GM18858 (cell line): ENCODE measurements around the gene PRKCA.
"Not testable (repeated sequence)": the region's sequence is repeated elsewhere in the genome, so short reads cannot be mapped to it uniquely, and the experiment has no call there.

ENCODE experiments used
- ATAC-seq: cut with Tn5 transposase; IDR thresholded peaks from one replicate; pipeline ENCODE4 v1.9.1; 2021; ENCODE audit not compliant: unreplicated experiment

The PRKCA gene

DNA sequence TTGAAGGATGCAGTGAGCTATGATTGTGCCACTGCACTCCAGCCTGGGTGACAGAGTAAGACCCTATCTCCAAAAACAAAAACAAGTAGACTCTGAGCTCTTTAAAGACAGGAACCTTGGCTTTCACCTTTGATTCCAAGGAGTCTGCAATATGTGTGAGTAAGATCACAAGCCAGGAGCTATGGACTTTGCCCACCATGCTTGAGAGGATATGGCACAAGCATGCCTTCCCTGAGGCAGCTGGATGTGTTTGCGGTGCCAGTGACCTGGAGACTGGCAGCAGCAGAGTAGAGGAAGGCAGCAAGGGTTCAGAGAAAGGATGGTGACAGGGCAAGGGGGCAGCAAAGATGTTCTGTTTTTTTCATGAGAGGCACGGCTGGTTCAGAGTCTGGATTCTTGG, 14.5 kb upstream of the PRKCA start:
- no peak for ATAC-seq

DNA sequence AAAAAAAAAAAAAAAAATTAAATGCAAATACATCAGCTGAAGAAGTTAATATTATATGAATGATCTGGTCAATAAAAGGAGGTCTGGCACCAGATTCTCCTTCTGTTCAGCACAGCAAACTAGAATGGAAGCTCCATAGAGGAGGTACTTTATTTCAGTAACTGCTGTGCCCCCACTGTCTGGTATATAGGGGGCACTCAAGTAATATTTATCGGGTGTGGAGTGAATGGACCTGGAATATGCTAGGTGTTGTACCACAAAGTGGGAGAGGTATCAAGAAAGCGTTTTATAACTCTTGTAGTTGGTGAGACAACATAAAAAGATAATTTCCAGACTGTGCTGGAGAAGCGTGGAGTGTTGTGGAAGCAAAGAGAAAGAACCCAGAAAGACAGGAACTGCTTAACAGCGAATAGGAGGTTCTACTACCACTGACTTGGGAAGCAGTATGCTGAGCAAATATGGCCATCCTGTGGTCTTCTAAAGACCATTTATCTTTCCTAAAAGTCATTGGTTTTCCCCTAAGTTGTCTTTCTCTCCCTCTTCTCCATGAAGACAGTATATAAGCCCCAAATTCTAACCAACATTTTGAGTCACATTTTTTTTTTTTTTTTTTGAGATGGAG, 12.2 kb upstream of the PRKCA start:
- no peak for ATAC-seq

DNA sequence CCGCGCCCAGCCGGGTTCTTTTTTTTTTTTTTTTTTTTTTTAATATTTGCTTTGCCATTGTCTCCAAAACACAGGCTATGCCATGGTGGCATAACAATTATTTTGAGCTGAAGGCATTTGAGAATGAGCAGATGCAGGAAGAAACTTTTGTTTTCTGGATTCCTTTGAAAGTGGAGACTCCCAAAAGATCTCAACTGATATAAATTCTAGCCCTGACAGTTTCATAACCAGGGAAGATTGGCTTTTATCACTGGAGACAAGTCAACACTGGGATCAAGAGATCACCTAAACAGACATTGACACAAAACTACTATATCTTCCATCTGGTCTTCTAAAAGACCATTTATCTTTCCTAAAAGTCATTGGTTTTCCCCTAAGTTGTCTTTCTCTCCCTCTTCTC, 10.1 kb upstream of the PRKCA start:
- ATAC-seq: no peak

DNA sequence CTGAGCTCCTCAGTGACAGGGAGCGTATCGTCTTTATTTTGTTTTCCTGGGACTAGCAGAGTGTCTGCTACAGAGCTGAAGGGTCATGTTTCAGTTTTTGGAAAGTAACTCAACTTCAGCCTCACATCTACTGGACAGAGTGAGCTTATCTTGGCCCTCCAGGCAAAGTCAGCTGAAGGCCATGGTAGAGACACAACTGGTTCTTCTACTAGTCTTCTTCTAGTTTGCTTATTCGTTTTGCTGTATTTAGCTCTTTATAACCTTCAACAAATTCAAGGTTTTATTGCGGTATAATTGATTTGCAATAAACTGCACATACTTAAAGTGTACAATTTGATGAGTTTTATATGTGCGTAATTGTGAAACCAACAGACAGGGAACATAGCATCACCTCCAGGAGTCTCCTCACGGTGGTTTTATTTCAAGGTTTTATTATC, 6.1 kb upstream of the PRKCA start:
- ATAC-seq: no peak

DNA sequence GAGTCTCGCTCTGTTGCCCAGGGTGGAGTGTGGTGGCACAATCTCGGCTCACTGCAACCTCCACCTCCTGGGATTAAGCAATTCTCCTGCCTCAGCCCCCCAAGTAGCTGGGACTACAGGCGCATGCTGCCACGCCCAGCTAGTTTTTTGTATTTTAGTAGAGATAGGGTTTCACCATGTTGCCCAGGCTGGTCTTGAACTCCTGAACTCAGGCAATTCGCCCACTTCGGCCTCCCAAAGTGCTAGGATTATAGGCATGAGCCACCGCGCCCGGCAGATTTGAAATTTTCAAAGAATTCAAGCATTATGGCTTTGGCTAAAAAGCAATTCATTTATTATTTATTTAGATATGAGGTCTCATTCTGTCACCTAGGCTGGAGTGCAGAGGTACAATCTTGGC, 5.0 kb upstream of the PRKCA start:
- not testable (repeated sequence) for ATAC-seq

DNA sequence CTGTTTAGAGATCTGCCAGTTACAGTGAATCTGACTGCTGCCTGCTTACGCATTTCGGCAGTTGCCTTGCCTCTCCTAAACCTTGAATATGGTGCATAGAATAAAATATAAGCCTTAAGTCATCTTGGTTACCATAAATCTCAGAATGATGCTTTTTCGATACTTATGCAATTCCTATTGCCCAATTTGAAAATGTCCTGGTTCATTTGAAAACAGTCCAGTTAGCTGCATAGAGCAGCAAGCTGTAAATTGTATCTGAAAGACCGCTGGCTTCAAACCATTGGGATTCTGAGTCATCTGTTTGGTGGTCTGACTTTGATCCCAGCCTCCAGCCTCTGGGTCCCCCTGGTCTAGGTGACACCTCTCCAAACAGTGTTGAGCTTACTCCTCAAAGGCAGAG, 2.7 kb upstream of the PRKCA start:
- ATAC-seq: no peak

DNA sequence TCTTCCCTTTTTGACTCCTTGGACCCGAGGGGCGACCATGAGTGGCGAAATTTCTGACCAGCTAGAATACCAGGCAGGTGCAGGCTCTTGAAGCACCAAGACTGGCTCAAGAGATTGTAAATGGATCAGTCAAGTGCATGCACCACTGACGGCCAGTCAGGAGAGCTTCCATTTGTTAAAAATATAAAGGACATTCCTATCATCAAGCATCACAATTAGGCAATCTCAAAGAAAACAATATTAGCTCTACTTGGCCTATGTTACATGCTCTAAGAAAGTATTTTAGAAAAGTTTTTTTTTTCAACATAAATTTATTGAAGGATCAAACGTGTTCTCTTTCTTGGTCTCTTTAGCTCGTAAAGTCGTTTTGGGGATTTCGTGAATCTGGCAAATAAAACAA, 1.5 kb upstream of the PRKCA start:
- ATAC-seq: no peak

DNA sequence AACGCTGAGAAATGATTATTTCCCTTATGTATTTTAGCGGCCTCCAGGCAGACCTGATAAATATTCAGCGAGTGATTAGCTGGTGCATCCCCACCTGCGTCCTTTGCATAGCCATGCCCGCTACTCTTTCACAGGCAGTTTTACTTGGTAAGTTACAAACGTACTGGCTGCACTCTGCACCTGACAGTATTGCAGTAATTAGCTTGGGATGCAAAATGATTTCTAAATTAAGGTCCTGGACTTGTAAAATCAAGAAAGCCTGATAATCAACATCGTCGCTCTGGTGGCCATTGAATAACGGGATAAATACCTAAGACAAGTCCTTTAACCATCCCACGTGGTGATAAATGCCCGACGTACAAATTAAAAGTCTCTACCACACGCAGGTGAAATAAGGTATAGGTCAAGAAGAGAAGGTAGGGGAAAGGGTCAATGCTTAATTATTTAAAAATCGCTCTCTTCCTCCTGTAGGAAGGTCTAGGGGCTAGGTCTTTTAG, 998 bp upstream of the PRKCA start:
- ATAC-seq: no peak

DNA sequence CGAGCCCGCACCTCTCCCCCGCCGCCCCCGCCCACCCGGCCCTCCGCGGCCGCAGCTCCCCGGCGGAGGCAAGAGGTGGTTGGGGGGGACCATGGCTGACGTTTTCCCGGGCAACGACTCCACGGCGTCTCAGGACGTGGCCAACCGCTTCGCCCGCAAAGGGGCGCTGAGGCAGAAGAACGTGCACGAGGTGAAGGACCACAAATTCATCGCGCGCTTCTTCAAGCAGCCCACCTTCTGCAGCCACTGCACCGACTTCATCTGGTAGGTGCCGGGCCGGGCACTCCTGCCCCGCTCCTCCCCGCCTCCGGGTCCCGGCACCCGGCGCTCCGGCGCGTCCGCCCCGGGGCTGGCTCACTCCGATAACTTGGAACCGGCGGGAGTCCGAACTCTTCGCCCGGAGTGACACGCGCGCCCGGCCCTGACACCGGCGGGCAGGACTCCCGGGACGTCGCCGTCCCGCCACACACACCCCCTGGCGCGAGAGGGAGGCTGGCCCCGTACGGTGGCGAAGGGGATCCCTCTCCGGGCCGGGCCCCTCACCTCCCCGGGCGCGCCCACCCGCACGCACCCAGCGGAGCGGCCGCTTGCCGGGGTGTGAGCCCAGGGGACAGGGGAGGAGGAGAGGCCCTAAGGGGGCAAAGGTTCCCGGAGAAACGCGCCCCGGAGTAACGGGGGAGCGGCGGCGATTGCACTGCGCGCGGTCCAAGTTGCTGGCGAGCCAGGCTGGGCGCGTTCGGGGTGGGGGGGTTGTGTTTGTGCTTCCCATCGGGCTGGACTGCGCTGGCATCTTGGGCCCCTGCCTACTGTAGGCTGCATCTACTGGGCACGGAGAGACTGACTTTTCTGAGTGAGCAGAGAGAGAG, 581 bp downstream of the PRKCA start:
- ATAC-seq: no peak

DNA sequence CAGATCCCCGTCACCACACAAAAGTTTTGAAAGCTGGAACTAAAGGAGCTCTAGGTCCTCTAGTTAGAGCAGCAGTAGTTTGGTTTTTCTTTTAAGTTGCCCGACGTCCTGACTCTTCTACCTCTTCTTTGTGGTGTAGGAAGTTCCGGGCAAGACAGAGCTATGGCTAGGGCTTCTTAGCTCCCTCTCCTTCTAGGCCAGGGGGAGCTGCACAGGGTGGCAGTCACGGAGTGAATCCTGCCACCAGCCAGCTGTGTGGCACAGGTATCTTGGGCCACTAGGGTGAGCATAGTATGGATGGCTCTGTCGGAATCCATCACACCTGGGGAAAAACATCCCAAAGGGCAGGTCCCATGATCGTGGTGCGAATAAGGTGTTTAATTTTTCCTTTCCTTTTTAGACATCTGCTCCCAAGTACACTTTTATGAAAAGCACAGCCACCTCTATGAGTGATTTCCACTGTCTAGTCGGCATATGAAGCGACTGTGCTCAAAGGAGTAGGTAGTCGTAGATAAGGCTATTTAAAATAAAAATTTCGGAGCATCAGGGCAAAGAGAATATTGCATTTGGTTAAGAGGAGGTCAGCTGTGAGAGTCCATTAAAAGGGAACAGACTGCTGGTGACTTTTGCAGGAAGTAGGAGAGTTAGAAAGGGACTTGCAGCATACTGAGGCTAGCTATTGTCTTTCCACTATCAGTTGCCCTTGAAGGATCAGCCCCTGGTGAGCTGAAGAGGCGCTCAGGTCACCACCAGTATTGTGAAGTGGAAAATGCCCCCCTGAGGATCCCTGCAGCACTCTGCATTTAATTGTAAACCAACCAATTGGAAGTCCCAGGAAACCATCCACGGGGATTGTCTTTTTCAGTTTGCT, 2.1 kb downstream of the PRKCA start:
- ATAC-seq: no peak

DNA sequence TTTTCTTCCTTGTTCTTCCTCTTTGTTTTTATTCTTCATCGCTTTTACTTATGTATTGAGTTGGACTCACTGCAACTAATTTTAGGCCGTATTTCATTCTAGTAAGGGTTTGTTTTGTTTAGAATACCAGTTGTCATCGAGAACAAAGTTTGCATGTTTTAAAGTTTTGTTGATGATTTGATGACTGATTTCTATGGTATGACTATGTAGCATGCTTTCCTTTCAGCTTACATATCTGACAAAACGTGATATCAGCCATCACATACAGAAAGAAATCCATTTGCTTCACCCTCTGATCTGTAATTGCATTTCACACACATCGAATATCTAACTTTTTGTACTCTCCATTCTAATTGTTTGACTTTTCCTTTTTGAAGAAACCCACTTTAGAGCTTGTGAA, 4.0 kb downstream of the PRKCA start:
- no peak for ATAC-seq

DNA sequence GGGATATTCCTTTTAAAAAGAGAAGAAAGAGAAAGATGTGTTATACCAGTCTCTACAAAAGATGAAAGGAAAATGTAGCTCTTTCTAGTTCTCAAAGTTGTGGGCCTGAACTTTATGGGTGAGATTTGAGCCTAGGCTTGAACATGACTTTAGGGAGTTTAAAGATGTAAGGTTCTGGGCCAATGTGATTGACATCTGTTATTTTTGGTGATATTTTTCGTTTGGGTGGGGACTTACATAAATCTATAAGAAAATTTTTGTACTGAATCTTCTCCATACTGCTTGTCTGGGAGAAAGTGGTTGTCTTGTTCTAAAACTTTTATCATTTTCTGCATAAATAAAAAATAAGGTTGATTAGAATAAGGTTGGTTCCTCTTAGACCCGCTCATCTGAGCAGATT, 4.8 kb downstream of the PRKCA start:
- no peak for ATAC-seq

DNA sequence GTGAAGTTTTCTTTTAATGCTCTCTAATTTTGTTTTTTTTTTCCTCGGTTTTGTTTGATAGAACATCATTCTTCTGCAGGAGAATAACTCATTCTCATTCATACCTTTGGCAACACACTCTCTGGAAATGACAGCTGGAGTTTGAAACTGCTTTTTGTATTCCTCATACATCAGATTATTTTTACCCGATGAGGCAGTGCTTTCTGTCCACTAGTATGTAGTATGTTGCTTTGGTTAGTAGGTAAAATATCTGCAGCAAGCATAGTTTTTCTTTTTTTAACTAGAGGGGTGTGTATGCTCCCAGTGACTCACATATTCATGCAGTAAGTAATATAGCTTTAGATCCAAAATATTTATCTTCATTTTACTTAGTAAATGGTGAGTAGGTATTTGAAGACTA, 6.4 kb downstream of the PRKCA start:
- ATAC-seq: no peak

DNA sequence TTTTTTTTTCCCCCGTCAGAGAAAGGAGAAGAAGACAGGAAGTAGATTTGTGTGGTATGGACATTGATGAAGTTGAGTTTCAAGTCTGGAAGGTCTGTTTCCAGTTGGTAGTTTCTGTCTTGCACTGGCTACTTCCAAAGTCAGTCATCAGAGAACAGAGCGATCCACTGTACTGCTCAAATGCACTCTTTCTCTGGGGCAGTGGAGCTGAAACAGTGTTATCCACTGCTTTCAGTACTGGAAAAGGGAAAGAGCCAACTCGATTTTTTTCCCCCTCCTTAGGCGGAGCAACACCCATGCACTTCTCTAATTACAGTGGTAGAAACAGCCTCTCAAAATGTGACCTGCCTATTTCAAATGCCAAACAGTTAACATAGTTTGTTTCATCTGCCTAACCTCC, 7.4 kb downstream of the PRKCA start:
- ATAC-seq: no peak

DNA sequence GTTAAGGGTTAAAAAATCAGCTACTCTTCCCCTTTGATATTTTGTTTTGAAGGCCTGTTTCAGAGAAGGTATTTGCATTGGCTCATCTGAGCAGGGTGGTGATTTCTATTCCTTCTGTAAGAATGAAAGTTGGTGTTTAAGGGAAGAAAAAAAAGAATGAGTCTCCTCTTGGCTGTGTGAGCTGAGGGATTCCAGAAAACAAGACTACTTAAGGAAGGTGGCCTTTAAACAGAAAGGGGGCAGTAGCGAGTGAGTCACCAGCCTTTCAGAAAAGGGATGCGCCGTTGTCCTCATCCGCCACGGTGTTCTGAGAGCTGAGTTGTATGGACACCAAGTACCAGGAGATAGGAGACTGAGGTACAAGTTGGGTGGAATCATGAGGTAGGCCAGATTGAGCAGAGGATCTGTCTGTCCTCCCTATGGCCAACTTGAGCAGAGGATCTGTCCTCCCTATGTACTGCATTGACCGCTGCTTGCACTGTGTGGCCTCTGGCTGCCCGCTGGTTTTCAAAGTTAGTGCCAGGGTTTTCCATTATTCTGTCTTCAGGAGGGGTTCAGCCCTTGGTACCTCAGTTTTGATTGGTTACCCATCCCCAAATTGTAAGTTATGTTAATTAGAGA, 8.2 kb downstream of the PRKCA start:
- no peak for ATAC-seq

DNA sequence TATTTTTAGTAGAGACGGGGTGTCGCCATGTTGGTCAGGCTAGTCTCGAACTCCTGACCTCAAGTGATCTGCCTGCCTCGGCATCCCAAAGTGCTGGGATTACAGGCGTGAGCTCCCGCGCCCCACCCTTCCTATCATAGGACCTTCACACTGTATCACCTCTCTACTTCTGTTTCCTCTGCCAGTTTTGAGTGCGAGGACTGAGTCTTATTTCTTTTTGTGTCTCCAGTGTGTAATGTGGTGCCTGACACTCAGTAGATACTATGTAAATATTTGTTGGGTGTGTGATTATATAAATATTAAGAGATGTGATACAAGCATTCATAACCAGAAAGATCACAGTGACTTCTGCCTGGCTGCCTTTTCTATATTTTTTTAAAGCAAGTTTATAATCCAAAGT, 10.5 kb downstream of the PRKCA start:
- ATAC-seq: no peak

DNA sequence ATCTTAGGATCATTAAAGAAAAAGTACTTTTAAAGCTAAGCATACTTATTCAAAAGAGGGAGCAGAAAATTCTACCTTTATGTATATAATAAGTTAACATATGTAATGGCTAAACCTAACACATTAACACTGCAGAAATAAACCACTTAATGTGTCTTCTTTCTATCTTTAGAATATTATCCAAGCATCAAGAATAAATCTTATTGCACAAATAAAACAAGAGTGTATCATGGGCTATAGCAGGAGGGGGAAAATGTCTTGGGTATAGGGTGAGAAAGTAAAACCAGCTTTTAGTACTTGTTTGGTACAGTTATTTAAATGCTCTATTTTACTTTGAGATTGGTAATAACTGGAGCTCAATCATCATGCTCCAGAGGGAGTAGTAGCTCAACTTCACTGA, 10.9 kb downstream of the PRKCA start:
- no peak for ATAC-seq

DNA sequence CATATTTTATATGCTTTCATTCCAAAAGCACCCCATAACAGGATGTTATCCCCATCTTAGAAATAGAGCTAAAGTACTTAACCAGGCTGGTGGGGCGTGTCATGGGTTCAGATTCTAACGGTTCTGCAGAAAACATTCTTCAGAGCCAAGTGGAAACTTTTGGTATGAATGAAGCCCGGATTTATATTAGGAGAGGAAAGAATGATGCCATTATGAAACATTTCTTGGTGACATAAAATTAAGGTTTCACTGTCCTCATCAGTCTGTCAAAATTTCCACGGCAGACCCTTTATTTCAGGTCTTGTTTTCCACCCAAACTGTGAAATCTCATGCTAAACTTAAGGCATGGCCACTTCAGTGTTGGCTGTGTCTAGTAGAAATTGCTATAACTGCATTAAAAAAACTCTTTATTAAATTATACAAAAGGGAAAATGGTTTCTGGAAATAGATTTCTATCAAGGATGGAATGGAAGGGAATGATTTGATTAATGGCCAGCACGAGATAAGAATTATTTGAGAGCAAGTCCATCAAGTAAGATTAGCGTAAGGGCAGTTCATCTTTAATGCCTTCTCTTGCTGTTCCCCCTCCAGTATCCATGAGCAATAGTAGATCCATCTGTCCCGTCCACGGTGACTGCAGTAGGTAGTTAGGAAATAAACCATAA, 11.7 kb downstream of the PRKCA start:
- no peak for ATAC-seq

DNA sequence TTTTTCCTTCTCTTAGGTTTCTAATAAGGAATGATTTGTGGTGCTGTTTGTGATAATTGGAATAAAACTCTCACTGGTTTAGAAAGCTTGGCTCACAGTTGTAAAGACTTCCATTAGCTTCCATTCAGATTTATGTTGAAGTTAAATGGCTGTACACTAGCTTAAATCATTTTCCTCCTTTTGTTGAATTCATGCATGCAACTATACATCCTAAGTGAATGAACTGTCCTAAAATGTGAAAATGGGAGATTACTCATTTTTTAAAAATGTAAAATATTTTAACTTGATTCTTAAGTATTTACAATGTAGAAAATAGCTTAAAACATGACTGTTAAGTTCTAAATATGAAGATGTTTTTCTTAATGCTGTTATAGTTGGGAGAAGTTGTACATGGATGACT, 15.2 kb downstream of the PRKCA start:
- ATAC-seq: no peak

DNA sequence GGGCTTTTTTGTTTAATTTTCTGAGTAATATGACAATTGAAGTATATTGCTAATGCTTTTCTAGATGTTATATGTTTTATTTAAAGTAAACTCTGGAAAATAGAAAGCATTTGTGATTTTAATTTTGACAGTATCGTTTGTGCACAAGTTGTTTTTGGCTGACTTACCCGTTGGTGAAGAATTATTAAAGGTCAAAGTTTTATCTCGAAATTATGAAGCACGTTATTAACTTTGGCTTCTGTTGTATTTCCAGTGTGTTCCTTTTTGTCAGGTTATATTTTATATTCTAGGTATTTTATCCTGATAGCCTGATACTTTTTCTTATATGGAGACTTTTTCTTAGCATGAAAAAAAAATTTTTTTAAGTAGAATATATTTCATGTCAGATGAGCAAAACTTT, 16.8 kb downstream of the PRKCA start:
- ATAC-seq: no peak

DNA sequence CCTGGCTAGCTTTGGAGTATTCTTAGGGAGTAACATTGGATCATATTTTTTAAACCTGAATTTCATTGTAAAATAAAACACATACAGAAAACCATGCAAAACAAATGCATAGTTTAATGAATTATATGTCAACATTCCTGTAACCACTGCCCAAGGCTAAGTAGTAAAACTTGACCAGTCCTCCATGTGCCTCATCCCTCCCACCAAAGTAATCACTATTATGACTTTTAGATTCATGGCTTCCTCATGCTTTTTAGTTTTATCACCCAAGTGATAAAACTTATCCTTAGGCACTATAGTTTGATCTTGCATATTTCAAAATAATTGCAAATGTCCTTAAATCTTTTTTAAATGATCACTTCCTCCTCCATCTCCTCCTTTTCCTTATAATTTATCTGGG, 20.4 kb downstream of the PRKCA start:
- ATAC-seq: no peak
